ENCODE measurements around the gene CAP2.

The CAP2 gene

DNA sequence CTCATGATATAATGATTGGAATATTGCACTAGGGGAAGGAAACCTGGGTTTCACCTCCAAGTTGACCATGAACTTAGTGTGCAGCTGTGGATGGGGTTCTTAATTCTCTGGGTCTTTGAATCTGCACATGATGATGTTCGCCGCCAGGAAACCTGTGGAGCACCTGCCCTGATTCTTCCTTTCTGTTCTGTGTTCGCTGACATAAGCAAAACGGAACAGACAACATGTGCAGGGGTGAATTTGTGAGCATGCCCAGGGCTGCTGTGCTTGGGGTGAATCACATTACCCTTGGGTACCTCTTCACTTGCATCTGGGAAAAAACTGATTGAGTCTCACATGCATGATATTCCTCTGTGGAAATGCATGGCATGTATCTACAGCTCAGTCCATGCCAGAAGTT is 48.8 kb downstream of the CAP2 start:
- DNase-seq: no peak

DNA sequence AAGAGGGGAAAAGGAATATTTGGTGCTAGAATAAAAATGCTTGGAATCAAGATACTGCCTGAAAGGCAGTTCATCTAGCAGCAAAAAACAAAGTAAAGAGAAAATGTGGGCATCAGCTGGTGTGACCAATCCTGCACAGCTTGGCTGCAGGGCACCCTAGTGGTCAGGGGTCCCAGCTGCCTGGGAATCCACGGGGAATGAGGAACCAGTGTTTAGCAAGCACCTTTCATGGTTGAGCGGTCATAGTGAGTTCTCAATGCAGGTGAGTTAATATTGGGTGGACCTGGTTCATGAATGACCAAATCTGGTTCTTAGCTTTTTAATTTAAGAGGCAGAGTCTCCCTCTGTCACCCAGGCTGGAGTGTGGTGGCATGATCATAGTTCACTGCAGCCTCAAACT is 53.3 kb downstream of the CAP2 start:
- no peak for DNase-seq

DNA sequence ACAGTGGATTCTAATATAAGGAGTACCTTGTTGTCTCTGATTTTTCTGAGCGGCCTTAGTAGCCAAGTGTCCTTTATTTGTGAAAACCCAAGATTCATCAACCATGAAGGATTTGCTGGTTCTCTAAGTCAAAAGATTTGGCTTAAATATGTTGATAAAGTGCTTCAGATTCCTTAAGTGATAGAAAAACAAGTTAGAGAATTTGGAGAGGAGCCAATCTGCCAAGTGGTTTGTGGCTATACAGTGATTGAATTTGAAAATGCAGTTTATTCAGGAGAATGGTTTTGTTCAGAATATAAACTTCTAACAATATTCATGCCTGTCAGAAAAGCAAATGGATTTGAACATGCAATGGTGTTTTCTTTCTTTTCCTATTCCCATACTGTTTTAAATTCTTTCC is 54.8 kb downstream of the CAP2 start:
- DNase-seq: no peak

DNA sequence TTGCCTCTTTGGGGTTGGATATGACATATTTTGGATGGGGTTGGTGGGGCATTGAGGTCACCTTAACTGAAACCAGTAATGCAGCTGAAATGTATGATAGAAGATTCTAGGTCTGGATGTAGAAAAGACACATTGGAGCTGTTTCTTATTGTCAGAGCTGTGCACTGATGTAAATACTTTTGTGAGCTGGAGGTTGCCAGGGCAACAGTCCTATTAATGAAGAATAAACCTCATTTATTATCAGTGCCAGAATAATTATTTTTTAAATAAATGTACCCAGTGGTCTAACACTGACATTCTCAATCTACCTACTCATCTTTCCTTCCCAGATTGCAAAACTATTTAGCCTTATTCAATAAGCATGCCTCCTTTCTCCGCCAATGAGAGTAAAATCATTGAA is 57.0 kb downstream of the CAP2 start:
- no peak for DNase-seq

DNA sequence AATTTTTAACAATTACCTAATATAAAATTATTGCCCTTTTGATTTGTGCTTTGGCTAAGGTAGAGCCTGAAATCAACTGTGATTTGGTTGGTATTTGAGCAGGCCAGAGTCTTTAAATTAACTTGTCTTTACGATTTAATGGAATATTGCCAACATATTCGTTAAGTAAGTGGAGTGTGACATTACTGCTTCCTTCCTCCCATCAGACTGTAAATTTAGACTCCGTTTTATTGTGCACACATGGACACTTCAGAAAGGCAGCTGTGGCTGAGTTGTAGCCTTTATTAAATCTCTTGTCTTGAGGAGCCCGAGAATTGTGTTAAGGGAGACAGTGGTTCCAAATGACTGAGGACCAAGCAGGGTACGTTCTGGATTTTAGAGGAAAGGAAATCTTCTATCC is 57.4 kb downstream of the CAP2 start:
- DNase-seq: no peak

DNA sequence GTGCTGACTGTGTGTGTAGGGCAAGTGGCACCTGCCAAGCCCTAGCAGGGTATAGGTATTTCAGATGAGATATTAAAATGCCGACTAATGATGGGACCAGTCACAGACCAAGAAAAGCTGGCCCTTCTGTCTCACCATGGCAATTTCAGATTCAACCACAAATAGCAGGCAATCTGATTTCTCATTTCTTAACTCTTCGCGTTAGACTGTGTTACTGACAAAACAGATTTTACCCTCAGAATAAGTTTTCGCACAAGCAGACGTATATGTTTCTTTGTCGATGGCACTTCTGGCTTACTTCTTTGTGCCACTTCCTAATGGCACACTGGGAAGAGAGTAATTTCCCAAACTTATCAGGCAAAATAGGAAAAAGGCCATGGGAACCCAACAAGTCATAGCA is 58.7 kb downstream of the CAP2 start:
- DNase-seq: no peak

DNA sequence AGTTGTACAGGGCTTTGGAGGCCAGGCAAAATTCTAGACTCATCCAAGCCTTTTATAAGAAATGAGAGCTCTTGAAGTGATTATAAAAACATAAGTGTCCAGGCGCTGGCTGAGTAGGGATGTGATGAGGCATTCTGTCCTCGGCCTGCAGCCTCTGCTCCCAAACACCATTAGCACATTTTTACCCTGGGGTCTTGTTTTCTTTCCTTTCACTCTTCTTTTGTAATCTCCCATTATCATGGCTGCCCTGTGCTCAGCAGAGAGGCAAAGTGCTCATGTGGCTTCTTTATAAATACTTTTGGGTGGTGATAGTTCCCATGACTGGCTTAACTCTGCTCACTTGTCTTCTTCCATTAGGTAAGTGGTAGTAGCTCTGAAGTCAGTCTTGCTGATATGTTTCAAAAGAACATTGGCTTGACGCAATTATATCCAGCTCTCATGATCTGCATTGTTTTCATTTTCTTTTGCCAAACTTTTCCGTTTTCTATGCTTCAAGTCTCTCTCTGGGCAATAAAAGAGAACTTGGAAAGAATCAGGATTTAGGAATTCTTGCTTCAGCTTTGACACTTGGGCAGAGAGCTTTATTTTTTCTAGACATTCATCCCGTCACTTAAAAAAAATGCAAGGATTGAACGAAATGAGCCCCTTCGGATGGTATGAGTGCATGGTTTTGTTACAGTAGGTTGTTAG is 61.1 kb downstream of the CAP2 start:
- no peak for DNase-seq

DNA sequence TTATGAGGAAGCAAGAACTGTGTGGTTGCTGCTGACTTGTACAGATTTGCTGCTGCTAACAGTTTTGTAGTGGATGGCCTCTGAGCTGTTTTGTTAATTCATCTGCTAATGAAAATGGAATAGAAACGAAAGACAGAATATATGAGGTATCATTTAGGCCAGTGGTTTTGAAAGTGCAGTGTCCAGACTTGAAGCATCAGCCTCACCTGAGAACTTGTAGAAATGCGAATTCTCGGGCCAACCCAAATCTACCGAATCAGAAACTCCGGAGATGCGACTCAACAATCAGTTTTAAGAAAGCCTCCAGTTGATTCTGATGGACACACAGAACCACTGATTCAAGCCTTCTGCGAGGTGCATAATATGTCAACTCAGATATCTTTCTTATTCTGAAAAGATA is 62.5 kb downstream of the CAP2 start:
- DNase-seq: no peak

DNA sequence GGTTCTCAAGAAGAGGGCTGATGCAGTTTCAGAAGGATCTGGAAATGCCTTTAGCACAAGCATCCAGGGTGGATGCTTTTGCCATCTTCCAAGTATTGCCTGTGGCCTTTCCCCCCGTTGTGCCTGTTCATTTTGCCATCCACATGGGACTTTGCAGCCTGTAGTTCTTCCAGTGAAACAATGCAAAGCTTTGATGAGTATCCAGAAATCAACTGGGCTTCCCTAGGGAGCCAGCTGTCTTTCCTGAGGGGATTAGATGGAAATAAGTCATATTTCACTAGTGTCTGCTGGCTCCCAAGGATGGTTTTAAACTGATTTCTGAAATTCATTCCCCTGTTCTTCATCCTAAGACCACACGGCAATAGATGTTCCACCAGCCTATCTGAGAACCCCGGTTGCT is 63.3 kb downstream of the CAP2 start:
- no peak for DNase-seq

DNA sequence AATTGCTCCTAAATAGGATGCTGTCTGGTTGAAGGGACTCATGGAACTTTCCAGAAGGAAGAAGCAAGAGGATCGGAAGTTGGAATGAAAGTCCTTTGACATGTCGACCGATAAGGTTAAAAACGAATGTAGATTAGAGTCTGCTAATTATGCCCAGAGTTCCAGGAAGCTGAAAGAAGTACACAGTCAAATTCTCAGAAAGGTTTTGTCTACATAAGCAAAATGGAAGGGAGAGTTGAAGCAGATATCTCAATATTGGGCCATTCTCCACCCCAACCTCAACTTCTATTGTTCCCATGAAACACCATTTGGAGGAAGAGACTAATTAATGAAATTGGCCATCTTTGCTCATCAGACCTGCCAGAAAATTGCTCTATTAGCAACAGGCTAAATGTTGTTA is 64.0 kb downstream of the CAP2 start:
- DNase-seq: no peak

DNA sequence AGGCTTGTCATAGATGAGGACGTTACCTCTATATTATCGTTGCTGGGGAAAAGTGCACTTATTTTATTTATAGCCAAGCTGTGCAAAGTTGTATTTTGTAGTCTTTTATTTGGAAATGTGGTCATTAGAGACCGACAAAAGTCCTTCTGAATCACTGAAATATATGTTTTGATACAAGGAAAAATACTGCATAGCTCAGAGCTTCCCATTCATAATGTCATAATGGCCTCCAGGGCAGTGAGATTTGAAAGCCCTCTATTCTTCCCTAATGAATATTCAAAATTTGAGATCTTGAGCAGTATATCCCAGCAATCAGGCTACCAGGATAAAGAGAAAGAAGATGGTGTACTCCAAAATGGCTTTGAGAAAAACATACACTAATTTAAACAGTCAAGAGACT is 64.6 kb downstream of the CAP2 start:
- no peak for DNase-seq

DNA sequence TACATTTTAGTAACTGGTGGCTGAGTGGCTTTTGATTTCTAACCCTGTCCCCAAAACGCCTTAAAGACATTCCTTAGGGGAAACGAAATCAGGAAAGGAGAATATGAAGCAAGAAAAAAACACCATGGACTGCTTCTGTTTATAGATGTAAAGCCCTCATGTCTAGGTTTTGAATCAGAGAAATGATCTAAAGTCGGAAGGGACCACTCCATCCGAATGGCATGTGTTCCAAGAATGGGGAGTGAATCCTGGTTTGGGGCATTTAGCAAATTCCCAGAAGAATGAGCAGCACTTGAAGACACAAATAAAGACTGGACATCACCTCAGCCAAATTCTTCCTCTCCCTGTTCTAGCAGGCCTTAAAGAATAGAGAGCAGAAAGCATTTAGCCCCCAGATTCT is 65.6 kb downstream of the CAP2 start:
- DNase-seq: no peak

DNA sequence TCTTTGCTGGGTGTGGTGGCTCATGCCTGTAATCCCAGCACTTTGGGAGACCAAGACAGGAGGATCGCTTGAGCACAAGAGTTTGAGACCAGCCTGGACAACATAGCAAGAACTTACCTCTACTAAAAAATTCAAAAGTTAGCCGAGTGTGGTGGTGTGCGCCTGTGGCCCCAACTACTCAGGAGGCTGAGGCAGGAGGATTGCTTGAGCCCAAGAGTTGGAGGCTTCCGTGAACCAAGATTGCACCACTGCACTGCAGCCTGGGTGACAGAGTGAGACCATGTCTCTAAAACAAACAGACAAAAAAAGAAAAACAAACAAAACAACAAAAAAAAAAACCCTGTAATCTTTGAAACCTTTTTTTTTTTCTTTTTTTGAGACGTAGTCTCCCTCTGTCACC is 67.5 kb downstream of the CAP2 start:
- no peak for DNase-seq

DNA sequence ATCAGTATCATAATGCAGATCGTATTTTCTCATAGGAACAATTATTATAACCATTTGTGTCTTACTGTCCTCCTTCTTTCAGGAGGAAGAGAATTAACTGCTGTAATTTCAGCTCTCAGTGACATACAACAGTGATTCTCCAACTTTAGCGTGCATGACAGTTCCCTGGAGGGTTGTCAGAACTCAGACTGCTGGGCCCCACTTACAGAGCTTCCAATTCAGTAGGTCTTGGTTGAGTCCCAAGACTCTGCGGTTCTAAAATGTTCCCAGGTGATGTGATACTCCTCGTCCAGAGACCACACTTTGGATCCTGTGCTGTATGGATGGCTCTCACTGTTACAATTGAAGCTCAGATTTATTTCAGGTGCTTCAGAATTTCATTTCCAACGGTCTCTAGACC is 72.8 kb downstream of the CAP2 start:
- DNase-seq: no peak

DNA sequence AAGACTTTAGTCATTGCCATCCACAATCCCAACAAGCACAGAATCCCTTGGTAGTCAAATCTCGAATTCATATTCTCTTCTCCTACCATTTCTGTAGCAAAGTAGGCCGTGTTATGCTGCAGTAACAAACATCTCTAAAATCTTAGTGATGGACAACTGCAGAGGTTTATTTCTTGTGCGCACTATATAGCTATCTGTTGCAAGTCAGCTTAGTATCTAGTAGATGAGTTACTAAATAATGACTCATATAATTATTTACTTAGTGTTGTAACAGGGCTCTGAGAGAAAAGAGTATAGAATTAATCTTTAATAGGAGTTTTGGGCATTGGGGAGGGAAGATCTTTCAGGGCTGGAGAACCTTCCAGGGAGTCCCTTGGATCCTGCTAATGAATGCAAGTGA is 73.3 kb downstream of the CAP2 start:
- no peak for DNase-seq

DNA sequence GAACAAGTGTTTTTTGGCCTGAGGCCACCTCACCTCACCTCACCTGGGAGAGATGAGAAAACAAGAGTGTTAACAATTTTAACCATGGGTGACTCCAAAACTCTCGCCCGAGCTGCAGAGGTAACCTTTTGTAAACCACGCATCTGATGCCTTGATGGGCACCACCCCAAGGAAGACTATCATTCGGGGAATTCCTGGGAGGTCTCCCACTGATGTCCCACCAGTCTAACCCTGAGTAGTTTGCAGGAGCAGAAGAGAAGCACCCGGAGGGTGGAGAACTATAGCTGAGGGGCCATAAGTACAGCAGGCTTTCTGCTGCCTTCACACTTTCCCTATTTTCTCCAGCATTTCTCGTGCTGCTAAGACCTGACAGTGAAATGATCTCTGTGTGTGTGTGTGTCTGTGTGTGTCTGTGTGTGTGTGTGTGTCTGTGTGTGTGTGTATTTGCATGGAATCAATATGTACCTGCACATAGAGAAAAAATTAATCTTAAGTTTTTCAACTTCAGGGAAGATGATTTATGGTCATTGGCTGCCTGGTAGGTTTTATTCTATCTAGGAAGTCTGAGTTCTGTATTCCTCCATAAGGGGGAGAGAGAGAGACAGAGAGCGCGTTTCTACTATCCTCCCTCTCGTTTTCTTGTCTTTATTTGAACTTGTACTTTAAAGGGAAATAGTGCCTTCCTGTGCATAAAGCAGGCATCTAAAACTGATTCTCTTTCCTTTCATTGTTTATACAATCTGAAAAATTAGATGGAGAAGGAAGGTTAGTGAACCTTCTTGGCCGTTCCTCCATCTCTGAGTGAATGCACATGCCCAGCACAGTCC is 75.8 kb downstream of the CAP2 start:
- DNase-seq: no peak

DNA sequence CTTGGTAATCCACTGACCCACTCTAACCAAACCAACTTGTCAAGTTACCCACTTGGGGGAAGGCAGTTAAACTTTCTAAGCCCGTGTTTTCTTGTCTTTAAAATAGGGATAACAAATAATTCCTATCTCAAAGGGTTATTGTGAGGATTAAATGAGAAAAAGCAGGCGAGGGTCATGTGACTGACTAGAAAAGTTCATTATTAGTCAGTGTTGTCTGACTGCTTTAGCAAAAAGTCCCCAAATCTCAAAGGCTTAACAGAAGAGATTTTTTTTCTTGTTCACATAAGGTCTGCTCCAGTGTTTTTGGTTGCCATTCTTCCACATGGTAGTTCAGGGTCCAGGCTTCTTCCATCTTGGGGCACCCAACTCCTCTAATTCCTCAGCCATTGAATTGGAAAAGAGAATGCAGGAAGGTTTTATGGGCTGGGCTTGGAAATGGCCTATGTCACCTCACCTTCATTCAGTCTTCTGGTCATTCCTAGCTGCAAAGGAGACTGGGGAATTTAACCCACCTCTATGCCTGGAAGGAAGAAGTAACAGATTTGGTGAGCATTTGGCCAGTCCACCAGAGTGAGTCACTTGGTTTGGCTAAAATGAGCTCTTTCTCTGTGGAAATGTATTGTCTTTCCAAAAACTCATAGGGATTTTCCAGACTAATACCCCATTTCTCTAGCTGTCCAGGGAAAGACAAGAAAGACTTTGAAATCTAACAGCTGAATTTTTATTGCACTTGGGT is 77.0 kb downstream of the CAP2 start:
- no peak for DNase-seq

DNA sequence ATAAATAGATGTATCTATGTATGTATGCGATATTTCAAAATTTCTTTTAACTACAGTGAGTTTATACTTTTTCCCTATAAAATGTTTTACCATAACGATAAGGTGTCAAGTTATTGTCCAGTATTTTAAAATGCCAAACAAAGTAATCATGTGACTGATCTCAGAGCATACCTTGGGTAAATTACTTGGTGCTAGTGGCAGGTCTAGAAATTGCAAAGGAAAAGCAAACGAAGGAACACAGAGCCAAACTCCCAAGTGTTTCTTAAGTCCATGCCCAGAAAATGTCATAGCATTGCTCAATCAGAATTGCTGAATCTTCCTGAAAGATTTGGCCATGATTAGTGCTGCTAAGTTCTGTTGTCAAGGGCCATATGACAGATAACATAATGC is 77.5 kb downstream of the CAP2 start:
- no peak for DNase-seq

DNA sequence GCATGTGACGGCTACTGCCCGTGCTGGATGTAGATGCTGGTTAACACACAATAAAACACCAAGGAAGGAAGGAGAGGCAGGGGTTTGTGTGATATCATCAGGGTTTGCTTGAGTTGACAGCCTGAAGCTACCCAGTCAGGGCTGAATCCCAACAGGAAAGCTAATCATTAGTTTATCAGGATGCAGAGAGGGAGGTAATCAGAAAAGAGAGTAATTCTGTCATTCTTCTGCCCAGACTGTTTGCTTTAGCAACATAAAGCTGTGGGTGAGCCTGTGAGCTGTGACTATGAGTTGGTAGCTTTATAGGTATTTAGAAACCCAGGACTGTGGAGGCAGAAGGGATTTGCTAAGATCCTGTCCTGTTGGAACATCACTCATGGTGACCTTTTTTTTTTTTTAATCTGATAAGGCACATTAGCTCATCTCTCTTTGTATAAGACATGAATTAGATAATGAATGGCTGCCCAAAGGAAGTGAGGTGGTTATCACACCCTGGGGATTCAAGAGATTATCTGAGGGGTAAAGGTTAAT is 79.3 kb downstream of the CAP2 start:
- no peak for DNase-seq

DNA sequence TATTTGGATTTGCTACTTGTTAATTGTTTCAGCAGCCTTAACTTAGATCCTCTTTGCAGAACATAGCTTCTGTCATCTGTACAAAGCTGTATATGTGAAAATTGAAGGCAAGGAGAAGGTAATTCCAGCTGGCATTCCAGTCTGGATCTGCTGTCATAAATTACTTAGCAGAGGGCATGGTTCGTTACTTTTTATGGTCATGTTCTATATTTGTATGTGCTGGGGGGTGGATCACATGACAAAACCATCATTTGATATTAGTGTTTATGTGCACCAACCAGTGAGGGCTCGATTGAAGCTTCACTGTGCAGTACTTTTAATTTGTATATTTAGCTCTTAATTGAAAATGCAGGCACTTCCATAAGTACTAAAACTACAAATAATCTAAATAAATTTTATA is 80.2 kb downstream of the CAP2 start:
- DNase-seq: no peak

DNA sequence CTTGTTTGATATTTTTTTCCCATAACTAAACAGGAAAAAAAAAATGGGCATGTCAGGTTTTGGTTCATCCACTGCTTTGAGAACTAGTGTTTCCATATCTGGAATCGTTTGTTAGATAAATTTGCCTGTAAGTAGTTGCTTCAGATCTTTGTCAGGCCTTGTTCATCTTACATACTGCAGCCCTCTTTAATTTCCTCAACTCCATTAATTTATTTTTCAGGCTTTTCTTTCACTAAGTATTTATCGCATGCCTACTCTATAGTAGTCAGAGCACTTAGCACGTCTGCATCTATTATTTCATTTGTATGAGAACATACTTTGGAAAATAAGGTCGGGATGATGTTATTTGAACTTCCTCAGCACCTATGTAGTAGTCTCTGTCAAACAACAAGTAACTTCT is 80.9 kb downstream of the CAP2 start:
- no peak for DNase-seq

DNA sequence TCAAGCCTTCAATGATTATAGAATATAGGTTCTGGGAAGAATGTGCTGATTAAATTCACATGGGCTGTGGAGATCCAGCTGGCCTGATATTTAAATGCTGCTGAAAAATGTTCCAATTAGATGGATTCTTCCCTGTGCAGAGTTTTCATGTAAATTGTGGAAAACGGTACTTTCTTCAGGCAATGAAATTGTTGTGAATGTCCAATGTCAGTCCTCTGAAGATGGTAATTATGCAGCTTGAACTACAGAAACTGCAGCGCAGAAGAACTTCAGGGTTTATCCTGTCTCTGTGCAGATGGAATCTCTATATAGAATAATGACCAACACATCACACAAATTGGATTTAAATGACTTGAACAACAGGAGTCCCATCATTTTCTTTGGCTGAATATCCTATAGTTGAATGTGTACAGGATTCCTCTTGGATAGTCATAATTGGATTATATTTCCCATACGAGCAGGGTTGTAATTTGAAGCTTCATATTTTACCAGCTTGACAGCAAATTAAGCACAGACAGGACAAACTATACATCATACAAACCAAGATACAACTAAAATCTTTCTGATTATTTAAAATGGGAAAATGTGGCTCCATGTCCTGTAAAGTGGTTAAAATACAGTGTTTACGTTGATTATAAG is 82.3 kb downstream of the CAP2 start:
- no peak for DNase-seq

DNA sequence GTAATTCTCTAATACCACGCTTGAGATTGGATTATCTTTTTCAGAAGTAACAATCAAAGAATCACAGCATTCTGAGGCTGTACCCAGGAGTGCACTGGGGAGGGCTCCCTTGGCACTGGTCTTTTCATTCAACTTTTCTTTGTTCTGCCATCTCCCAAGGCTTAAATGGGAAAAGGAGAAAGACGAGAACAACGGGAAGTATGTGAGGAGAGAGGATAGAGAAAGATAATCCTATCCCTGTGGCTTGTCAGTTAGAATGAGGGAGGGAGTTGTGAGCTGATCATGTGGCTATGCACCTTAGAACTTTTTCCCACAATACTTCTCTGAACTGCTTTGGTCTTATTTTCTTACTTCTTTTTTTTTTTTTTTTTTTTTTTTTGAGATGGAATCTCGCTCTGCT is 83.1 kb downstream of the CAP2 start:
- DNase-seq: no peak

Measured in activated T-cell treated with anti-CD3 and anti-CD28 coated beads for 4 hours (primary cell).